GM18873 (cell line): Measurements from ENCODE around the gene ABHD13.
"Not testable (repeated sequence)": the region's sequence is repeated elsewhere in the genome, so short reads cannot be mapped to it uniquely, and the experiment has no call there.

Source experiments
- ATAC-seq: cut with Tn5 transposase; IDR thresholded peaks from one replicate; pipeline ENCODE4 v1.9.1; 2021; ENCODE audit warnings: mild to moderate bottlenecking, moderate library complexity, moderate number of reproducible peaks; ENCODE audit not compliant: unreplicated experiment, low FRiP score

ABHD13 gene

DNA sequence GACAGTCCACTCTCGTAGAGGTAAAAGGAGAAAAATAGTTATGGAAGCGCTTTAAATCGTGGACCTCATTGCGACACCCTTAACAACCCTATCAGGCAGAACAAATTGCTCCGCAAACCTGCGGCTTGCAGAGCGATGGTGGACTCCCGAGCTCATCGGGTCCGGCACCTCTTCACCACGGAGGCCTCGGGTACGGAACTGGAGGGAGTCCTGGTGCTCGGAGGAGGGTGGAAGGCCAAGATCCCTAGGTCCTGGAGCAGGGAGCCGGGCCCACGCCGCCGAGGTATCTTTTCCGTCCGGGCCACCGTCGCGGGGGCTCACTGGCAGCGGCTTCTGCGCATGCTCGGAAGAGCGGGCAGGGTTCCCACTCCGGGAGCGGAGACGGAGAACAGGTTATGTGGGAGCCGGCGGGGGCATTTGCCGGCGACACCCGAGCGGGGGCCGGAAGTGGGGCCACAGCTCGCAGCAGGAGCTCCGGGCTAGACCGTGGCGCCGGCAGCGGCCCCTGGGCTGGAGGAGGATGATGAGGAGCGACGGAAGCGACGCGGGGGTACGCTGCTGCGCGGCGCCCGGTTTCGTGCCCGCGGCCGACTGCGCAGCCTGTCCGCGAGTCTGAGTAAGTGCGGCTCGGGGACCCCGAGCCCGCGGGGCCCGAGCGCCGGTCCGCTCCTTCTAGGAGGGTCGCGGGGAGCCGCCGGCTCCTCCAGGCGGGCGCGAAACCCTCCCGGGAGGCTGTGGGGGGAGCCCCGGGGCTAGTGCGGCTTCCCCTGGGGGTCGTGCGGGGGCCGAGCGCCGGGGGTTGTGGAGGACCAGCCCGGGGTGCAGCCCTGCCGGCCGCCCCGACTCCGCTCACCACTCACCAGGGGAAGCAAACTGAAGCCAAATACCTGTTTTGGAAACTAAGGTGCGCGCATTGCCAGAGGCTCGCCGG, at the start of gene ABHD13:
ABHD13 (plus strand) TSS at position 349 of the 931 bp plus-strand sequence. CDS start 10,827 bp downstream, outside the sequence.
- peak; percentile 84 for ATAC-seq

DNA sequence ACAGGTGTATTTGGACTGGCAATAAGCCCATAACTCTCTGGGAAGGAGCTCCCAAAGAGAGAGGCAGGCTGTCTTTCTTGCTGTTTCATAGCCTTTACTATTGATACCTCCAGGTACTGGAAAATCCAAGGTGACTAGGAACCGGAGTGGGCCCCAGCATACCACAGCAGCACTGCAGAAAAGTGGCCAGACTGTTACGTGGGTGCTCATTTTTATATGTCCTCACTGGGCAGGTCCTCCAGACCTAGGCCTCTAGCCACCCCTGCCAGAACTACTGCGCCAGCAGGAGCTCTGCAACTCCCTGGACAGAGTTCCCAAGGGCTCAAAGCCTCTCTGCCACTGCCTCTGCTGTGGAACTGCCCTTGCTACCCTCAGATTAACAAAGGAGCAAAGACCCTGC, 49.3 kb upstream of the ABHD13 start:
- ATAC-seq: no peak

DNA sequence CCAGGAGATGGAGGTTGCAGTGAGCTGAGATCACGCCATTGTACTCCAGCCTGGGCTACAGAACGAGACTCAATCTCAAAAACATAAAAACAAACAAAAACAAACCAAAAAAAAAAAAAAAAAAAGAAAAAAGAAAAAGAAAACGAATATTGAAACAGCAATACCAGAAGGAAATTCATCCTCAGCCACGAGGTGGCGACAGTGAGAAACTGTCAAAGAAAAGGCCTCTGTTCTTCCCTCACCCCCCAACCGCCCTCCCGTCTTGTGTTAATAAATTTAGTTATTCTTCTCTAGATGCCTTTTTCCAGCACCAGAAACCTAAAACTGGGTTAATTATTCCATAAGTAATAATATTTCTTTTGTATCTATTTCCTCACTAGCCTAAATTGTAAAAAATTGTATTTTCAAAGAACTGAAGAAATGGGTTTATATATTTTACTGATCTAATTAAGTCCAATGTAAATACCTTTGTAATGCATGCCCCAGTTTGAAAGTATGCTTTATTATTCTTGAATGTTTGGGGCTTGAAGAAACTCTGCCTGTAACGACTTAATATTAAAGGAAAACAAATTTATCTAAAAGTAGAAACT, 41.4 kb upstream of the ABHD13 start:
- no peak for ATAC-seq

DNA sequence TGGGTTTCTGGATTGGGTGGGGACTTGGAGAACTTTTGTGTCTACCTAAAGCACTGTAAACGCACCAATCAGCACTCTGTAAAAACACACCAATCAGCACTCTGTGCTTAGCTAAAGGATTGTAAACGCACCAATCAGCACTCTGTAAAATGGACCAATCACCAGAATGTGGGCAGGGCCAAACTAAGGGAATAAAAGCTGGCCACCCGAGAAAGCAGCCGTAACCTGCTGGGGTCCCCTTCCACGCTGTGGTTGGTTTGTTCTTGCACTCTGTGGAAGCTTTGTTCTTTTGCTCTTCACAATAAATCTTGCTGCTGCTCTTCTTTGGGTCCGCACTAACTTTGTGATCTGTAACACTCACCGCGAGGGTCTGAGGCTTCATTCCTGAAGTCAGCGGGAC, 40.1 kb upstream of the ABHD13 start:
- no peak for ATAC-seq

DNA sequence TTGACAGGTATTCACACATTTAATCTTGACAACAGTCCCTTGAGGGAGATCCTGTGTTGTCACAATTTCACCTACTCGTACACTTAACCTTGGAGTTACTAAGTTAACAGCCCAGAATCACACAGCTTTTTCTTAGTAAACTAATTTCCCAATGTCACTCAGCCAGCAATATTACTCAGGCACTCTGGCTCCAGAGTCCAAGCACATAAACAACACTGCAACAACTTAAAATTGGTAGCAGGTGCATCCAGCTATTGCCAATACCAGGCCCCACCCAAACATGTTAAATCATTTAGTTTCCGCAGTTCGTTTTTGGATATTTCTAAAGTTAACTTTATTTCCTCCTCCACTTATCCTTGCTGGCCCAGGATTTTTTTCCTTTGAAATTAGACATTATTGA, 35.5 kb upstream of the ABHD13 start:
- no peak for ATAC-seq

DNA sequence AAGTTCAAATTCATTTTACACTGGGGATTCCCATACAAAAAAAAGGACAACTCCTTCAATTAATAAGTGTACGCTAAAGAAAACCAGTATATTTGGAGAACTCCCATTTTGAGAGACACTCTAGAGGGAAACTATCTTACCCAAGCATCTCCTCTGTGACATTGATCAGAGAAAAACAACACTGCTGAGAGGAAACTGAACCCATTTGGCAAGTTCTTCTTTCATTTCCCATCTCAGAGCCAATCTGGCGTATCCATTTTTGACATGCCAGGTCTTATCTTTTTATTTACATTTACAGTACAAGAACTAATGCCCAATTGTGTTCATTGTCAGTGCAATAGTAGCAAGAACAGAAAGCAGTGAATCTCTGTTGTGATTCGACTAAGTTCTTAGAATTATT, 33.0 kb upstream of the ABHD13 start:
- no peak for ATAC-seq

DNA sequence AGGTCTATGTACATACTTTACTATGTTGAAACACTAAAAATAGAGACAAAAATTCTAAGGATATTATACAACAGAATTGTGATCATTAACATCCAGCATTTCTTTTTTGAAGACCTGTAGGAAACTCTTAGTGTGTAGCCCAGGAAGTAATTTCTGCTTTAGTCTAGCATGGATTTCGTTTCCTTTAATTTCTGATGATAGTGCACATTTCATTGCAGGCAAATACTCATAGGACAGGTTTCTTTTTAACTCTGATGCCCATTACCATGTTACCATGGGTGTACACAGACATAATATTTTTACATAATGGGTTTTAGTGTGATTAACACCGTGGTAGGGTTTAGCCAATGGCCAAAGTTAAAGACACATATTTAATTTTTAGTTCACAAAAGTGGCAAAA, 29.9 kb upstream of the ABHD13 start:
- no peak for ATAC-seq

DNA sequence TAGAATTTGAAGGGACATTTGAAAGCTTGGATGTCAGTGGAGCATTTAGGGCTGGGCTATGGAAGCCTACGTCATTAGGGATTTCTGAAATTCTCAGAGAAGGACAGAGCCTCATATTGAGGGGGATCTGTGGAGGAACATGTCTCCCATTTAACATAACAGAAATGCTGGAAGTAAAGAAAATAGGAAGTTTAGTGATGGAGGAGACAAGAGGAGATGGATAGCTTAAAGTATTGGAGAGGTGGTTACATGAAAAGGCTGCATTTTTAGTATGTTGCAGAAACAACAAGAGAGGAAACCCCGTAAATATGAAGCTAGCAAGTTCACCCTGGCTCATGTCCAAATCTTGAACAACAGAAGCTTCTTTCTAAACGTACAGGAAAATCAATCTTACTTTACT, 27.3 kb upstream of the ABHD13 start:
- no peak for ATAC-seq

DNA sequence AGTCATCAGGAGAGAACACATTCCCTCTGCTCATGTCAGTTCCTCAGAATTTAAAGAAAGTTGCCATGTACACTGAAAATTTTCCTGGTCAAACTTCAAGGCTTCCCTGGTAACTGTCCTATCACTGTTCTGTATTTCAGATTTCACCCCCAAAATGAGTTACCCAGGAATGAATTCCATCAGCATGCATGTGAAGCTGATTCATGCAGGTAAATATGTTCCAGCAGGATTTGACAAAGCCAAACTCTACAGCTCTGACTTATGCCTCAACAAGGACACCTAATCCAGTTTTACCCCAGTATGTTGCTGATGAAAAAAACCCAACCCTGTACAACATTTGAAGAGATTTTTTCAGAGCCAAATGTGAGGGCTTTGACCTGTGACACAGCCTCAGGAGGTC, 24.4 kb upstream of the ABHD13 start:
- no peak for ATAC-seq

DNA sequence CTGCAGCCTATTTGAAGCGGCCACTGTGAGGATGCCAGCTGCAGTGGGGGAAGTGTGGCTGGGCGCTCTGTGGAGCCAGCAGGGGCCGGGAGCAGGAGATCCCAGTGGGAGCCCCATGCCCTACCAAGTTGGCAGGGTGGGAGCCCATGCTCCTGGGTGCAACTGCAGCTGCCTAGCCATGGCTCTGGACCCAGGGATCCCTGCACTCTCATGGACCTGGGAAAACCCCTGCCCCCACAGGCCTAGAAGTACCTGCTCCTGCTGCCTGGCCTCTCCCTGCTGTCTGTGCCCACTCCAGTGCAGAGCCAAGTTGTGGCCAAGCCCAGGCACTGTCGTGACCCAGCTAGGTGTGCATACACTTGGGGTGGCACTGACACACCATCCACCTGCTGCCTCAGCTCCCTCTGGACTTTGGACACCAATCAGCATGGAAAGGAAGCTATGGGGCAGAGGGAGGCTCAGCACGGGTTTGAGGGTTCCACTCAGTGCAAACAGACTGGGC, 23.7 kb upstream of the ABHD13 start:
- no peak for ATAC-seq

DNA sequence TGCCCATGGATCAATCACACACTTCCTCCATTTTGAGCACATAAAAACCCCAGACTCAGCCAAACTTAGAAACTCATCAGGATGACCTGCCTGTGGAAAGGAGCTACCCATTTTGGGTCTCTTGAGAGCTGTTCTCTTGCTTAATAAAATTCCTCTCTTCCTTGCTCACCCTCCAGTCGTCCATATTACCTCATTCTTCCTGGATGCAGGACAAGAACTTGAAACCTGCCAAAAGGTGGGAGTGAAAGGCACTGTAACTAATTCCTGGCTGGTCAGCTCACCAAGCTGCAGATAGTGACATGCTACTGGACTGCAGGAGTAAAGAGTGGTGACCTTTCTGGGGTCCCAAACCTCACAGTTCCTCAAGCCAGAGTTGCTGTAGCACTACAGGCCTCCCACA, 23.0 kb upstream of the ABHD13 start:
- ATAC-seq: no peak

DNA sequence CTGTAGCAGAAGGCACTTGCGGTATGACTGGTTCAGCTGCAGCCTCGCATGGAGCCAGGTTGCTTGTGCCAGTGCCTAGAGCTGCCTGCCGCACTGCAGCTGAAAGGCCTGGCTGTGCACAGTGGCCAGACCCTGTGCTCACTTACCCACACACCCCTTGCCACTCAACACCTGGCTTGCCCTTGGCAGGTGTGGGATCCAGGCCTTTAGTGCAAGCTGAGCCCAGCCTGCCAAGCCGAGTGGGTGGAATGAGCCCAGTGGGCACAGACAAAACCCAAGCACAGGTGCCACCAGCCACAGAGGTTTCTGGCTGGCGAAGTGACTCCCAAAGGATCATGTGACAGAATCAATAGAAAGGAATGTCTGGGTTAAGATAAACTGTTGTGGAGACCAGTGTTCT, 22.3 kb upstream of the ABHD13 start:
- ATAC-seq: no peak

DNA sequence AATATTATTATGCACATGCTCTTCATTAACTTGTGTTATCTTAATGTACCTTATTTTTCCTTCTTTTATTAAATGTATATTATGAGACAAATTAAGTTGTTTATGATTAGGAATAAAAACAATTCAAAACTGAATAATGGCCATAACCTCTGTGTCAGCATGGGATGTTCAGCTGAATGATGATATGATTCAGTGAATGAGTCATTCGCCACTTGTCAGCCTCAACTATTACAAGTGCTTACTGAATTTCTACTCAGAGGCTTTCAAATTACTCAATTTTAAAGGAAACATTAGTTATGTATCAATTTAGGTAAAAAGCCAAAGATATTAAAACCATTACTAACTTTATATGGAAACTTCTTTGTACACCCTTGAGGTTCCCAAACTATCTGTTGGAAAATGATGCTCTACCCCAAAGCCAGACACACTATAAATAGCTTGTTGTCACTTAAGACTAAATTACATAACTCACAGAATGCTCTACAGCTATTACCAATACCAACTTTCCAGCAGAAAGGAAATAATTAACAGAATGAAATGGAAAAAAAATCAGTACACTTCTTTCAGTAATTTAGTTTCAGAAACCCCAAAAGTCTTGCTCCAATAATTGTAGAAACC, 17.3 kb upstream of the ABHD13 start:
- no peak for ATAC-seq

DNA sequence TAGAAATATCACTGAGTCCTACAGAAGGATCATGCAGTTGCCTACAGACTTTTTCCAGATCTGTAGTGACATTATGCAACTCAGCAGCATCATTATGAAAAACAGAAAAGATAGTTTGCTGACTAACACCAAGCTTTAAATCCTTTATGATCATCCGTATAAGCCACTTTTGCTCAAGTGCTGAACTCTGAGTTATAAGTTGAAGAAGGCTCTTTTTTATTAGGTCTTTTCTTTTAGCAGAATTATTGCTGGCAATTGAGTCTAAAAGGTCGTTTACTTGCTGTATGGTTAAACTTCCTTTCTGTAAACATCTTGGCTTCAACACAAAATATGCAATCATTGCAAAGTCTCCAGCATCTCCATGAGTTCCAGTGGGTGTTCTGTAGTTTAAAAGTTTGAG, 7.6 kb upstream of the ABHD13 start:
- no peak for ATAC-seq

DNA sequence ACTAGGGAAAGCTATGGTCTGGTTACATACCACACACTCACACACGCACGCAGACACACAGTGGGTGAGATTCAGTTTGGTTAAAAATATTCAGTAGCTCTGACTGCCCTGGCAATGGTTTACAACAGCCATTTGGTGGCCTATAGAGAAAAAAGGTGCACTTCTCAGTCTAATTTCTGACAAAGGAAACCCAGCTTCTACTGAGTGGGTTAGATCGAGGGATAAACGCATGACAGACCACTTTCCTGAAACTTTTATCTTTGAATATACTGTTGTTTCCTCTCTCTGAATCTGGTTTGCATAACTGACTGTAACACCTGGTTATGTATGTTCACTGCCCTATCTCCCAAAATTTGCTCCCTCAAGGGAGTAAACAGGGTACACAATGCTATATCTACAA, 5.3 kb upstream of the ABHD13 start:
- ATAC-seq: peak; percentile 54

DNA sequence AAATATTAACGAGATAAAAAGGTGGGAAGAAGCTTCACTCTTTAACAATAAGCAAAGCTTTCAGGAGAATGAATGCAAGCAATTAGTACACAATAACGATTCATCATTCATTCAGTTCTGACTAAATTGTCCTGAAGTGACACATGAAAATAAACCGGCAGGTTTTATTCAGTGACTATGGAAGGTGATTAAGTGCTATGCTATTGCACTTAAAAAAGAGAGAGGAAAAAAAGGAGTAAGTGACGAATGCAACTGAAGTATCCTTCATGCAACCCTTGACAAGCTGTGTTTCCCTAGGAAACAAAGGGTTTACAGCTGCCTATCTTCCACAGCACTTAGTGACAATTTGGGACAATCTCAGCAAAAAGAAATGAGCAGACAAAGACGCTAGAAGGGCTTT, 4.2 kb upstream of the ABHD13 start:
- ATAC-seq: no peak

DNA sequence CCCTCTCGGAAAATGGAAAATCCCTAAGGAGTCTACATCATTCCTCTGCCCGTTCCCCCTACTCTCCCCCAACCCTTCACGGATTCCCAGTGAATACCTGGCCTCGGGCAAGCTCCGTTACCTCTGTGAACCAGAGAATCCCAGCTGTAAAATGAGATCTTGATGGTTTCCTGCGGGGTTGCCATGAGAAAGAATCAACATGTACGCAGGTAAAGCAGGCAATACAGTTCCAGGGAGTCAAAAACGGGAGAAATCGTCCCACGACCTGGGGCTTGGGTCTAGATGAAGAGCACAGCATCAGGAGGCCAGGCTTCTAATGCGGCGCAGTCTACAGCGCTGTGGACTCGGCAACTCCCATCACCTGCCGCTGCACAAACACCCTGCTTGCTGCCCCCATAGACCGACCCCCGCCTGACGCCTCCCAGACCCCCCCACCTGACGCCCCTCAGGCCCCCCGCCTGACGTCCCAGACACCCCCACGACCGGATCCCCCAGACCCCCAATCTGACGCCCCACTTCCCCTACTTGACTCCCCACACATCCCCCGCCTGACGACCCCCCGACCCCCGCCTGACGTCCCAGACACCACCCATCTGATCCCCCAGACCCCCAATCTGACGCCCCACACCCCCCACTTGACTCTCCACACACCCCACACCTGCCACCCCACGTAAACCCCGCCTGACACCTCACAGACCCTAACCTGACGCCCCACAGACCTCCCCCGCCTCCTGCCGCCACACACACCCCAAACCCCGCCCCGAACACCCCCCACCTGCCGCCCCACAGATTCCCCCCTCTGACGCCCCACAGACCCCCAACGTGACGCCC, 3.5 kb upstream of the ABHD13 start:
- no peak for ATAC-seq

DNA sequence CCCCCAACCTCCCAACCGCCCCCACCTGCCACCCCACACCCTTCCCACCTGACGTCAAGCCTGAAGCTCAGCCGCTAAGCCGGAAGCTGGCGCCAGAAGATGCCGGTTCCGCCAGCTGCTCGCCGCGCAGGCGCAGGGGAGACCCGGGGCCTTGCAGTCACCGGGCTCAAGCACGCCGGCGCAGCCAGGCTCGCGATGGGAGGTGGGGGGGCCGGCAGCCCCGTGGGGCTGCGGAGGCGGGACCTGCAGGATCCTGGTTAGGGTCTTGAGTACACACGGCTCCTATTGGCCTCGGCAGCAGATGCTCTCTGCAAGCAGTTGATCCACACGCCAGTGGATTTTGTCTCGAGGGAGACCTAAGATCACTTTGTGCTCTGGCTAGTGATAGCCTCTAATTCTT, 2.8 kb upstream of the ABHD13 start, which contains the start of gene LIG4:
LIG4 (minus strand) TSS at position 101 of the 400 bp plus-strand sequence. CDS start 4,268 bp downstream, outside the sequence.
- peak; percentile 55 for ATAC-seq

DNA sequence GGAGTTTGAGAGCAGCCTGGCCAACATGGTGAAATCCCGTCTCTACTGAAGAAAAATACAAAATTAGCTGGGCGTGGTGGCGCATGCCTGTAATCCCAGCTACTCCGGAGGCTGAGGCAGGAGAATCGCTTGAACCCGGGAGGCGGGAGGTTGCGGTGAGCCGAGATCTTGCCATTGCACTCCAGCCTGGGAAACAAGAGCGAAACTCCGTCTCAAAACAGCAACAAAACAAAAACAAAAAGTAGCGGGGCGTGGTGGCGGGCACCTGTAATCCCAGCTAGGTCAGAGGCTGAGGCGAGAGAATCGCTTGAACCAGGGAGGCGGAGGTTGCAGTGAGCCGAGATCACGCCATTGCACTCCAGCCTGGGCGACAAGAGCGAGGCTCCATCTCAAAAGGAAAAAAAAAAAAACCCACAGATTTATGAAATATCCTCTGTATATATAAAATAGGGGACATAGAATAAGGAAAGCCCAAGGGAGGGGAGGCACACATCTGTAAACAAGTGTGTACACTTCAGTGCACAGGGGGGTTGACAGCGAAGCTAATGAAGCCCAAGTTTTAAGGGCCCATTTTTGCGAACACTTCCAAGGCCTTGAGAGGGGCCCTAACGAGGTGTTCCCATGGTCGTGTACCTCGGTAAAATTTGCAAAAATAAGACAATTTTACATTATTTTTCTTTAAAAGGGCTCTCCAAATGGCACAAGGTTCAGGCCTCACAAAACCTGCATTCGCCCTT, 717 bp upstream of the ABHD13 start:
- ATAC-seq: not testable (repeated sequence)

DNA sequence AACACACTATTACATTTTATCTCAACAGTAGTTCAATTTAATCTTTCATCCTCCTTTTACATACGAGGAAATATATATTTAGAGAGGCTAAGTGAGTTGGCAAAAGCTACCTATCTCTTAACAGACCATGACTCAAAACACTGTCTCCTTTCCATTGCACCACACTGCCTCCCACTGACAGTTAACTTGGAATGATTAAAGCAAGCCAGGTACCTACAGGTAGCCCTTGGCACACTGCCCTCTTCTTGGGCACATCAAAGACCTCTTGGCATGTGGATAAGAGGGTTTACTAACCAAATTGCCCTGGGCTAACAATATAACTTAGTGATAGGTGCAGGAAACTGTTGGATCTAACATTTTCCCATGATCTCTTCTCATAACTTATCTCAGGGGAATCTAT, 1.8 kb downstream of the ABHD13 start:
- no peak for ATAC-seq
